K562 (cell line): ENCODE results near the gene RHAG. TPM values are rescaled to one million over a fixed set of nuclear protein-coding genes. Genes with fewer than 3 reads are reported as not detected.

Source experiments
- ATAC-seq: fragments of 200-7000 bp; cut with Tn5 transposase; 3 replicates; pipeline ENCODE4 v1.9.1; 2020; ENCODE audit warnings: moderate library complexity
- Bru-seq: library from RNA; stranded (reverse); fragments of 400-500 nt; gene quantifications from one replicate; lab custom pipeline; 2021; lab: Mats Ljungman, UMichigan
- BruChase-seq, 2 experiments: library from RNA; stranded (reverse); fragments of 400-500 nt; gene quantifications; one replicate each; lab custom pipeline; 2021; lab: Mats Ljungman, UMichigan
- BruUV-seq: library from RNA; stranded (reverse); fragments of 400-500 nt; replicated peaks from 2 replicates; lab custom pipeline; 2021; lab: Mats Ljungman, UMichigan
- CTCF ChIA-PET: fragments of 300-600 bp; formaldehyde crosslinking; extraction: SDS; loops from one replicate; lab custom pipeline; 2021; ENCODE audit warnings: low intra/inter-chr PET ratio; lab: Yijun Ruan, JAX
- POLR2A ChIA-PET: fragments of 300-600, 350-650 bp; sonication (Branson Sonifier 250); formaldehyde crosslinking; extraction: SDS; loops from one replicate; lab custom pipeline; 2021; ENCODE audit warnings: antibody characterized with exemption, inconsistent platforms; lab: Yijun Ruan, JAX
- DNase-seq, 4 experiments: peaks; one replicate each; pipeline versions ENCODE4 v3.0.0 to v3.0.0-alpha.2; 2011 to 2018; ENCODE audit warnings: low spot score in 3 of 4, mixed read lengths in 3 of 4; ENCODE audit errors: extremely low read depth in 1 of 4
- FAIRE-seq: peaks from 2 replicates; lab custom pipeline; 2011; peaks lifted over from hg19 to GRCh38; lab: Jason Lieb, UNC
- H2AFZ ChIP-seq: 2 replicates; pipeline ENCODE4 v1.6.0; 2011; ENCODE audit warnings: low read depth, low read length, control low read depth, inconsistent platforms
- H3K27ac ChIP-seq: fragments of 200-600 bp; 3 replicates; pipeline ENCODE4 v1.8.0; 2011; ENCODE audit warnings: low read depth, mild to moderate bottlenecking, control low read depth, inconsistent platforms, low read length, moderate library complexity, mixed read lengths; ENCODE audit errors: extremely low read depth
- H3K27me3 ChIP-seq, 2 experiments: fragments of 300-600 bp in 1 of 2; 2 replicates in 1 of 2; 3 replicates in 1 of 2; pipeline versions ENCODE4 v1.6.0 to v1.8.0; 2011; ENCODE audit warnings: inconsistent platforms in 2 of 2, low read length in 2 of 2, mild to moderate bottlenecking in 1 of 2, mixed read lengths in 1 of 2, moderate library complexity in 1 of 2; ENCODE audit not compliant: control insufficient read depth in 2 of 2, insufficient read depth in 2 of 2
- H3K36me3 ChIP-seq: fragments of 300-600 bp; 3 replicates; pipeline ENCODE4 v1.8.0; 2011; ENCODE audit warnings: mild to moderate bottlenecking, low read length, inconsistent platforms; ENCODE audit not compliant: control insufficient read depth, insufficient read depth
- H3K4me1 ChIP-seq, 2 experiments: fragments of 200-600 bp in 1 of 2; replicated peaks in 1 of 2; 2 replicates in 1 of 2; 3 replicates in 1 of 2; pipeline versions ENCODE4 v1.5.1 to v1.8.0; 2011; ENCODE audit warnings: inconsistent platforms in 2 of 2, low read length in 2 of 2, mild to moderate bottlenecking in 1 of 2, mixed read lengths in 1 of 2, moderate library complexity in 1 of 2; ENCODE audit not compliant: control insufficient read depth in 2 of 2, insufficient read depth in 2 of 2
- H3K4me2 ChIP-seq: 2 replicates; pipeline ENCODE4 v1.6.1; 2011; ENCODE audit warnings: low read length, control low read depth, inconsistent platforms, mixed read lengths; ENCODE audit not compliant: insufficient read depth
- H3K4me3 ChIP-seq: fragments of 200-600 bp; sonication (generic), shearing (Covaris generic); 2 replicates; pipeline ENCODE4 v1.5.1; 2016; ENCODE audit warnings: control low read depth, inconsistent platforms
- H3K79me2 ChIP-seq: fragments of 200-600 bp; 3 replicates; pipeline ENCODE4 v1.8.0; 2011; ENCODE audit warnings: low read length, inconsistent platforms; ENCODE audit not compliant: control insufficient read depth, insufficient read depth
- H3K9ac ChIP-seq, 2 experiments: 2 replicates each; pipeline versions ENCODE4 v1.6.0 to v1.6.1; 2011; ENCODE audit warnings: low read depth in 2 of 2, low read length in 2 of 2, control low read depth in 1 of 2, inconsistent platforms in 1 of 2, mild to moderate bottlenecking in 1 of 2, mixed read lengths in 1 of 2; ENCODE audit not compliant: insufficient read depth in 1 of 2
- H3K9me1 ChIP-seq: one replicate; pipeline ENCODE4 v1.6.0; 2011; ENCODE audit warnings: inconsistent platforms, mild to moderate bottlenecking, low read length, moderate library complexity; ENCODE audit not compliant: control insufficient read depth, insufficient read depth
- H3K9me3 ChIP-seq: replicated peaks from 2 replicates; pipeline ENCODE4 v1.5.1; 2011; ENCODE audit warnings: low read depth, low read length, inconsistent platforms; ENCODE audit not compliant: control insufficient read depth, insufficient read depth
- H4K20me1 ChIP-seq: replicated peaks from 2 replicates; pipeline ENCODE4 v1.6.1; 2011; ENCODE audit warnings: low read length, inconsistent platforms, mixed read lengths; ENCODE audit not compliant: control insufficient read depth, insufficient read depth
- ARID2 ChIP-seq: fragments of 450-650 bp; IDR thresholded peaks from 2 replicates; pipeline ENCODE4 v1.6.1; 2017; ENCODE audit warnings: antibody characterized with exemption, mild to moderate bottlenecking
- BCOR ChIP-seq: fragments of 450-650 bp; IDR thresholded peaks from 2 replicates; pipeline ENCODE4 v1.6.1; 2016
- EZH2 ChIP-seq: IDR thresholded peaks from 2 replicates; pipeline ENCODE4 v1.6.1; 2012; ENCODE audit warnings: low read depth, mild to moderate bottlenecking, inconsistent platforms, low read length, borderline replicate concordance
- HNRNPL ChIP-seq: fragments of 200-400 bp; formaldehyde crosslinking; IDR thresholded peaks from 2 replicates; pipeline ENCODE4 v1.6.1; 2017; ENCODE audit warnings: low read depth, mild to moderate bottlenecking, low read length
- PRMT5 ChIP-seq: sonication (generic); formaldehyde crosslinking; IDR thresholded peaks from 2 replicates; pipeline ENCODE4 v1.5.0; 2020; ENCODE audit warnings: missing genetic modification reagents
- RBM15 ChIP-seq: fragments of 200-400 bp; formaldehyde crosslinking; IDR thresholded peaks from 2 replicates; pipeline ENCODE4 v1.6.1; 2018; ENCODE audit warnings: mild to moderate bottlenecking, low read length, moderate library complexity; ENCODE audit not compliant: insufficient read depth
- SAP30 ChIP-seq: fragments of 200-600 bp; sonication (generic); IDR thresholded peaks from 2 replicates; pipeline ENCODE4 v1.6.1; 2012; ENCODE audit warnings: borderline replicate concordance, low read depth, mild to moderate bottlenecking, moderate library complexity, low read length, control low read depth, inconsistent platforms; ENCODE audit not compliant: insufficient read depth, poor library complexity, severe bottlenecking
- TRIM28 ChIP-seq: fragments of 450-650 bp; IDR thresholded peaks from 2 replicates; pipeline ENCODE4 v1.6.1; 2017
- TSC22D4 ChIP-seq: fragments of 450-650 bp; IDR thresholded peaks from 2 replicates; pipeline ENCODE4 v1.6.1; 2016; ENCODE audit warnings: missing genetic modification characterization, missing biosample characterization, control low read depth
- ZNF75A ChIP-seq: fragments of 450-650 bp; formaldehyde crosslinking; IDR thresholded peaks from 2 replicates; pipeline ENCODE4 v1.4.0; 2020; ENCODE audit warnings: mild to moderate bottlenecking
- WGBS: fragments of 100-300 bp; shearing (Covaris generic); methylation state at CpG from one replicate; pipeline ENCODE4 v1.1.6; 2016; ENCODE audit warnings: low coverage, mixed read lengths; ENCODE audit not compliant: insufficient coverage; ENCODE audit errors: missing lambda C conversion rate; 5-methylcytosine and 5-hydroxymethylcytosine counted together
- in situ Hi-C: fragments of 300-500 bp; cut with MboI; formaldehyde crosslinking; loops from 4 replicates; pipeline ENCODE4 v1.15.0; 2018; ENCODE audit warnings: inconsistent platforms, mixed read lengths
- intact Hi-C: fragments of 100-400 bp; cut with micrococcal nuclease; formaldehyde crosslinking; loops from 2 replicates; pipeline ENCODE4 v1.14.2; 2022
- long read RNA-seq, 3 experiments: library from polyadenylated mRNA in 2 of 3; library from RNA in 1 of 3; unstranded in 2 of 3; stranded (forward) in 1 of 3; transcript quantifications; one replicate each; pipeline ENCODE4 v2.0.0, GENCODE V29; 2019 to 2022
- polyA minus RNA-seq, 3 experiments: library from RNA; depleted of rRNA, polyadenylated mRNA; stranded (reverse); fragments of >200 nt; gene quantifications; 2 replicates each; pipeline ENCODE4 v1.2.3, GENCODE V29; 2011
- polyA plus RNA-seq, 8 experiments: library from polyadenylated mRNA; depleted of rRNA in 4 of 8; stranded (reverse) in 5 of 8; unstranded in 3 of 8; fragments of >200 nt; fragmentation: Nextera tagmentation in 2 of 8; fragmentation: Illumina TruSeq in 1 of 8; extraction: Ambion mirVana in 2 of 8; extraction: Trizol in 1 of 8; gene quantifications; 2 replicates each; pipeline versions ENCODE4 v1.2.1 to v1.2.3, GENCODE V29; 2011 to 2014; ENCODE audit warnings: inconsistent platforms in 1 of 8, missing spikeins in 1 of 8
- total RNA-seq, 7 experiments: library from RNA; depleted of rRNA in 6 of 7; stranded (reverse); fragments of >200 nt in 6 of 7; fragmentation: Illumina TruSeq in 2 of 7; extraction: Trizol in 2 of 7; gene quantifications; 2 replicates each; pipeline versions ENCODE4 v1.2.1 to v1.2.3, GENCODE V29; 2011 to 2021; ENCODE audit warnings: low replicate concordance in 1 of 7
- TF ChIP-seq, protein P1 (sequence below): fragments of 450-650 bp; formaldehyde crosslinking; IDR thresholded peaks from 2 replicates; pipeline ENCODE4 v1.4.0; 2020; ENCODE audit warnings: mild to moderate bottlenecking, moderate library complexity
- TF ChIP-seq, protein P2 (sequence below): sonication (generic); formaldehyde crosslinking; IDR thresholded peaks from 2 replicates; pipeline ENCODE4 v1.8.0; 2022; ENCODE audit warnings: mild to moderate bottlenecking, missing genetic modification reagents
- TF ChIP-seq, protein P3 (sequence below): fragments of 450-650 bp; formaldehyde crosslinking; conservative IDR thresholded peaks from 2 replicates; pipeline ENCODE4 v1.4.0; 2022; ENCODE audit warnings: mild to moderate bottlenecking, missing genetic modification characterization

The RHAG gene
- total RNA-seq (2011; cell fraction: chromatin; rRNA removed; ENCODE audit: low replicate concordance), result 726 and 803 TPM in 2 replicates
- total RNA-seq (2011; cell fraction: nucleolus; rRNA removed), result 877 and 1,017 TPM in 2 replicates
- 775 and 1,016 TPM in 2 replicates for total RNA-seq (2011; cell fraction: nucleoplasm; rRNA removed)
- total RNA-seq (2014; rRNA removed) (290 and 296 TPM in 2 replicates), total RNA-seq (2014; rRNA removed; fragmentation: Illumina TruSeq; extraction: Trizol) (505 and 540 TPM in 2 replicates), total RNA-seq (2015; rRNA removed; fragmentation: Illumina TruSeq; extraction: Trizol) (394 and 412 TPM in 2 replicates), total RNA-seq (2021) (327 and 345 TPM in 2 replicates), polyA plus RNA-seq (2011; rRNA removed) (900 and 1,096 TPM in 2 replicates), polyA plus RNA-seq (2014; fragmentation: Illumina TruSeq; extraction: Trizol) (433 and 532 TPM in 2 replicates), polyA plus RNA-seq (2014; fragmentation: Nextera tagmentation; extraction: Ambion mirVana) (1,000 to 10,000 TPM; 1,125 to 1,202 TPM), polyA plus RNA-seq (2014; rRNA removed) (359 and 423 TPM in 2 replicates), polyA minus RNA-seq (2011; rRNA and poly(A)+ RNA removed) (724 and 922 TPM in 2 replicates), Bru-seq, nascent RNA (percentile 98 among the genes with signal in this experiment), BruChase-seq, experiment 1, labeled RNA remaining after a 2-hour chase (percentile 98 among the genes with signal in this experiment), BruChase-seq, experiment 2, labeled RNA remaining after a 6-hour chase (percentile 97 among the genes with signal in this experiment)
- polyA plus RNA-seq (2011; cell fraction: cytosol; rRNA removed), result 558 and 859 TPM in 2 replicates
- 306 and 436 TPM in 2 replicates for polyA plus RNA-seq (2011; cell fraction: nucleus; rRNA removed)
- polyA plus RNA-seq (2012), result 234 and 374 TPM in 2 replicates
- 185 and 293 TPM in 2 replicates for polyA minus RNA-seq (2011; cell fraction: cytosol; rRNA and poly(A)+ RNA removed)
- polyA minus RNA-seq (2011; cell fraction: nucleus; rRNA and poly(A)+ RNA removed), result 72.4 and 157 TPM in 2 replicates
- long read RNA-seq, experiment 1, transcript RHAG-202 (10 exons, 1,957 nt), result major isoform, 1,094 of 1,347 reads
- long read RNA-seq, experiment 1, partial matches to known transcripts, result 142 of 1,347 reads
- long read RNA-seq, experiment 1, other reads (novel, unspliced or antisense), result 110 of 1,347 reads
- long read RNA-seq, experiment 2, transcript RHAG-202 (10 exons, 1,957 nt), result major isoform, 261 of 390 reads
- long read RNA-seq, experiment 2, partial matches to known transcripts, result 58 of 390 reads
- long read RNA-seq, experiment 2, other reads (novel, unspliced or antisense), result 71 of 390 reads
- long read RNA-seq, experiment 3, transcript RHAG-202 (10 exons, 1,957 nt), result major isoform, 815 of 868 reads
- long read RNA-seq, experiment 3, partial matches to known transcripts, result 17 of 868 reads
- long read RNA-seq, experiment 3, other reads (novel, unspliced or antisense), result 36 of 868 reads

DNA sequence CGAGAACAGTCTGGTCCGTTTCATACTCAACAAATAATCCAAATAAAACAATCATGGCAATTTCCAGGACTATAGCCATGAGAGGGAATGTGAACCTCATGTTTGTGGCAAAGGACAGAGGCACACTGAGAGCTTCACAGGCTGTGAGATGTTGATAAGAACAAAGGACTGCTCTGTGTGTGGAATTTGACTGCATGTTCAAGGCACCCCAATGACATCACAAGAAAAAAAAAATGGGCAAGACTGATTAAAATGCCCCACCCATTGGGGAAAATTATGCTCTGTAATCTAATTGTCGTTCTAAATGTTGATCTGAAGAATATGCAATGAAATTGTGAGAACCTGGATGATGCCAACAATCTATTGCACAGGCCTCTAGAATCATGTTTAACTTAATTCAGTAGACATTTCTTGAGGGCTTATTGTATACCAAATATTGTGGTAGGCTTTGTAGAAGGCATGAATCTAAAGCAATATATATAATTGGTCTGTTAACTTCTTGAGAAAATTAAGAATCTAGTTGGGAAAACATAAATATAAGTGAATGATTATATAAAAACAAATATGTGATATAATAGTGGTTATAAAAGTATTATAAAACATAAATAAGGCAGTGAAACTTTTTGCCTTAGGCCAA lies at the start of gene RHAG:
Gene RHAG, minus strand, starts transcription at position 127 of the 637 bp plus-strand sequence. Its CDS starts 27 bp downstream, at position 100.
- Histone ChIP-seq H3K4me1 (peaks cover 0 to 31% of the 10 kb centered on the region in 2 experiments; a peak in 3 of 5 replicates), H2AFZ (peak within 1 kb of the TSS; percentile 81), H3K4me3 (peak within 1 kb of the TSS; percentile 66), H3K27ac (peak within 1 kb of the TSS; percentile 96), H4K20me1 (no peaks in the 10 kb centered on the region), H3K79me2 (peaks cover 65% of the 10 kb centered on the region), H3K9ac (peak within 1 kb of the TSS; percentile 74 to 97), H3K36me3 (peaks cover 20% of the 10 kb centered on the region), H3K27me3 (no peaks in the 10 kb centered on the region), H3K9me1 (no peaks in the 10 kb centered on the region), H3K9me3 (peaks cover 6% of the 10 kb centered on the region), H3K4me2 (peak within 1 kb of the TSS; percentile 91)
- POLR2A ChIA-PET, result interaction anchor here (0.7 to 2.5 kb wide), 18 partner anchors 8 to 313 kb away, joined by 3 to 29 read pairs (median 4); no protein-coding TSS in a partner anchor
- DNase-seq, result peak; percentile 86 to 96 (median 90)
- ATAC-seq, result peak; percentile 81
- intact Hi-C loops (loop anchor here (1.0 to 5.0 kb wide), 4 partner anchors 9 to 310 kb away; no protein-coding TSS in a partner anchor), in situ Hi-C loops (no loop called here)
- CTCF ChIA-PET, result no interaction called here
- WGBS, result 0% methylated on average over 3 of the region's 3 CpGs
- FAIRE-seq, result peak; percentile 91
- no TSS peak for BruUV-seq
- no peak for TF ChIP-seq EZH2
- TF ChIP-seq, protein P1, sequence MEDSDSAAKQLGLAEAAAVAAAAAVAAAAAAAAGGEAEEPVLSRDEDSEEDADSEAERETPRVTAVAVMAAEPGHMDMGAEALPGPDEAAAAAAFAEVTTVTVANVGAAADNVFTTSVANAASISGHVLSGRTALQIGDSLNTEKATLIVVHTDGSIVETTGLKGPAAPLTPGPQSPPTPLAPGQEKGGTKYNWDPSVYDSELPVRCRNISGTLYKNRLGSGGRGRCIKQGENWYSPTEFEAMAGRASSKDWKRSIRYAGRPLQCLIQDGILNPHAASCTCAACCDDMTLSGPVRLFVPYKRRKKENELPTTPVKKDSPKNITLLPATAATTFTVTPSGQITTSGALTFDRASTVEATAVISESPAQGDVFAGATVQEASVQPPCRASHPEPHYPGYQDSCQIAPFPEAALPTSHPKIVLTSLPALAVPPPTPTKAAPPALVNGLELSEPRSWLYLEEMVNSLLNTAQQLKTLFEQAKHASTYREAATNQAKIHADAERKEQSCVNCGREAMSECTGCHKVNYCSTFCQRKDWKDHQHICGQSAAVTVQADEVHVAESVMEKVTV (CRISPR knock-in tag), result no peak
- peak; percentile 22; the same call in 1 of the 2 replicates for TF ChIP-seq TRIM28
- TF ChIP-seq ARID2, result no peak
- TF ChIP-seq, protein P2, sequence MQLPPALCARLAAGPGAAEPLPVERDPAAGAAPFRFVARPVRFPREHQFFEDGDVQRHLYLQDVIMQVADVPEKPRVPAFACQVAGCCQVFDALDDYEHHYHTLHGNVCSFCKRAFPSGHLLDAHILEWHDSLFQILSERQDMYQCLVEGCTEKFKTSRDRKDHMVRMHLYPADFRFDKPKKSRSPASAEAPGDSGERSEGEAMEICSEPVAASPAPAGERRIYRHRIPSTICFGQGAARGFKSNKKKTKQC (CRISPR knock-in tag), result no peak
- 0 out of 2 replicates have a peak, but pooled peaks have one; percentile 35 for TF ChIP-seq BCOR
- TF ChIP-seq, protein P3, sequence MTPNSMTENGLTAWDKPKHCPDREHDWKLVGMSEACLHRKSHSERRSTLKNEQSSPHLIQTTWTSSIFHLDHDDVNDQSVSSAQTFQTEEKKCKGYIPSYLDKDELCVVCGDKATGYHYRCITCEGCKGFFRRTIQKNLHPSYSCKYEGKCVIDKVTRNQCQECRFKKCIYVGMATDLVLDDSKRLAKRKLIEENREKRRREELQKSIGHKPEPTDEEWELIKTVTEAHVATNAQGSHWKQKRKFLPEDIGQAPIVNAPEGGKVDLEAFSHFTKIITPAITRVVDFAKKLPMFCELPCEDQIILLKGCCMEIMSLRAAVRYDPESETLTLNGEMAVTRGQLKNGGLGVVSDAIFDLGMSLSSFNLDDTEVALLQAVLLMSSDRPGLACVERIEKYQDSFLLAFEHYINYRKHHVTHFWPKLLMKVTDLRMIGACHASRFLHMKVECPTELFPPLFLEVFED (CRISPR knock-in tag), result no peak
- TF ChIP-seq ZNF75A, result no peak
- TF ChIP-seq HNRNPL, result no peak
- TF ChIP-seq TSC22D4 (tag), result no peak
- no peak for TF ChIP-seq RBM15
- TF ChIP-seq SAP30, result no peak
- no peak for TF ChIP-seq PRMT5
